ENCODE measurements around the gene FGF14. TPM values are rescaled to one million over a fixed set of nuclear protein-coding genes. Genes with fewer than 3 reads are reported as not detected.

FGF14 gene
- total and polyA plus RNA-seq, 2 donors (not counting 3 experiments of a cell fraction or from before 2014, with no cell fraction given), result not detected

GRCh38 chr13:102323012-102323411, 78.8 kb downstream of the FGF14 start:
- H3K27me3 ChIP-seq (ENCODE audit: control insufficient read depth in 2 of 2, insufficient read depth in 2 of 2, low read length in 2 of 2), result no peaks in the 10 kb centered on the region
- intact Hi-C loops (cut with micrococcal nuclease), result no loop called here
- no peaks in the 10 kb centered on the region for H3K79me2 ChIP-seq (ENCODE audit: control insufficient read depth, insufficient read depth, low read length)
- dilution Hi-C loops (cut with MboI; ENCODE audit: extremely low pct_ligation_motif_present, low sequenced_read_pairs), result no loop called here
- H2AFZ ChIP-seq (ENCODE audit: low read depth, low read length), result no peak overlapping the region
- no peak overlapping the region for H3K4me2 ChIP-seq (ENCODE audit: insufficient read depth, low read length)
- H3K36me3 ChIP-seq (ENCODE audit: control insufficient read depth in 2 of 2, extremely low read depth in 1 of 2, insufficient read depth in 2 of 2, low read length in 2 of 2), result no peaks in the 10 kb centered on the region
- no peak overlapping the region for H3K27ac ChIP-seq (ENCODE audit: insufficient read depth, low read depth, low read length)
- no peaks in the 10 kb centered on the region for H4K20me1 ChIP-seq (replicated peaks; ENCODE audit: control insufficient read depth, extremely low read depth, insufficient read depth, low read length)
- no peak overlapping the region for H3K4me3 ChIP-seq (replicated peaks in 1 of 3; ENCODE audit: insufficient read depth in 1 of 3, low read depth in 1 of 3, low read length in 3 of 3)
- no peaks in the 10 kb centered on the region for H3K9me3 ChIP-seq (replicated peaks; ENCODE audit: control insufficient read depth, insufficient read depth, low read length)
- ChIA-PET POLR2A (no interaction called here), CTCF (interaction anchor here (1.2 kb wide), 2 partner anchors 10 to 182 kb away, joined by 3 to 4 read pairs; no protein-coding TSS in a partner anchor)
- FAIRE-seq (no peak), DNase-seq (ENCODE audit: low read depth, low spot score) (no peak)
- no peak overlapping the region for H3K9ac ChIP-seq (replicated peaks; ENCODE audit: extremely low read depth, insufficient read depth, low read length)
- no TSS peak for BruUV-seq (replicated peaks)
- no peak for TF ChIP-seq MAX (IDR thresholded peaks at IDR 0.05; ENCODE audit: insufficient read depth, insufficient read length)
- TF ChIP-seq FOS (IDR thresholded peaks at IDR 0.05; ENCODE audit: borderline replicate concordance, insufficient read depth, low read length), result no peak
- TF ChIP-seq EZH2 (IDR thresholded peaks at IDR 0.05; ENCODE audit: borderline replicate concordance, low read depth, low read length, severe bottlenecking), result no peak
- no peak for TF ChIP-seq MYC (IDR thresholded peaks at IDR 0.05; ENCODE audit: low read depth, low read length)
- no peak for TF ChIP-seq GATA2 (IDR thresholded peaks at IDR 0.05; ENCODE audit: insufficient read depth, insufficient read length, low read depth, low read length)
- TF ChIP-seq POLR2A (IDR thresholded peaks at IDR 0.05; ENCODE audit: low read depth, low read length), result no peak
- no peak for TF ChIP-seq JUN (IDR thresholded peaks at IDR 0.05; ENCODE audit: borderline replicate concordance, insufficient read depth, insufficient read length, low read depth)
- TF ChIP-seq POLR2AphosphoS5 (IDR thresholded peaks at IDR 0.05; ENCODE audit: insufficient read depth, low read depth, low read length), result no peak
- TF ChIP-seq CTCF (IDR thresholded peaks at IDR 0.05; ENCODE audit: extremely low read depth in 1 of 2, insufficient read depth in 1 of 2, low read depth in 1 of 2, low read length in 2 of 2), result no peak
- H3K4me1 ChIP-seq (ENCODE audit: control insufficient read depth, extremely low read depth, insufficient read depth, low read length), result no peaks in the 10 kb centered on the region
- H3K9me1 ChIP-seq (replicated peaks; ENCODE audit: control insufficient read depth, extremely low read depth, insufficient read depth, low read length), result no peaks in the 10 kb centered on the region
